GM12874 (cell line): ENCODE data around the gene PLBD1.

Source experiments
- CTCF ChIP-seq: IDR thresholded peaks from 2 replicates; pipeline ENCODE4 v1.5.1; 2011; ENCODE audit warnings: low read depth, mild to moderate bottlenecking, control low read depth, low read length, moderate library complexity; ENCODE audit not compliant: insufficient read depth

PLBD1 gene

GRCh38 chr12:14567351-14568162 lies at the start of gene PLBD1:
Gene PLBD1, minus strand, starts transcription at chr12:14567883. Its CDS starts 187 bp downstream, at chr12:14567696.
- no peak for TF ChIP-seq CTCF

- no peak for TF ChIP-seq CTCF
Measured at GRCh38 chr12:14614704-14615121, 47.0 kb upstream of the PLBD1 start.

GRCh38 chr12:14613718-14614117 lies 46.0 kb upstream of the PLBD1 start:
- no peak for TF ChIP-seq CTCF

- TF ChIP-seq CTCF: no peak
Measured at GRCh38 chr12:14612898-14613445, 45.3 kb upstream of the PLBD1 start.

GRCh38 chr12:14612250-14612649 lies 44.6 kb upstream of the PLBD1 start:
- TF ChIP-seq CTCF: no peak

- TF ChIP-seq CTCF: no peak
Measured at GRCh38 chr12:14611640-14612203, 44.0 kb upstream of the PLBD1 start.

GRCh38 chr12:14607568-14607967 lies 39.9 kb upstream of the PLBD1 start:
- no peak for TF ChIP-seq CTCF
